RWPE1 (cell line): ENCODE data around the gene WWP2.

ENCODE experiments used
- CTCF ChIA-PET: fragments of 350-600 bp; sonication (Branson Sonifier 250); formaldehyde crosslinking; extraction: SDS; loops from one replicate; lab custom pipeline; 2021; lab: Yijun Ruan, JAX
- POLR2A ChIA-PET: fragments of 400-600 bp; formaldehyde crosslinking; extraction: SDS; loops from one replicate; lab custom pipeline; 2020; ENCODE audit warnings: antibody characterized with exemption; ENCODE audit not compliant: low non-redundant PET; lab: Yijun Ruan, JAX
- DNase-seq: peaks from one replicate; pipeline ENCODE4 v3.0.0; 2012; ENCODE audit warnings: low spot score
- H3K27ac ChIP-seq: fragments of 450-650 bp; 2 replicates; pipeline ENCODE4 v1.5.1; 2017
- TF ChIP-seq, protein P1 (sequence below): fragments of 450-650 bp; conservative IDR thresholded peaks from 2 replicates; pipeline ENCODE4 v1.5.1; 2017; ENCODE audit warnings: low read depth, mild to moderate bottlenecking

Gene WWP2

GRCh38 chr16:69934751-69935150 lies 172.6 kb downstream of the WWP2 start:
- POLR2A ChIA-PET: no interaction called here
- H3K27ac ChIP-seq: no peak overlapping the region

DNA sequence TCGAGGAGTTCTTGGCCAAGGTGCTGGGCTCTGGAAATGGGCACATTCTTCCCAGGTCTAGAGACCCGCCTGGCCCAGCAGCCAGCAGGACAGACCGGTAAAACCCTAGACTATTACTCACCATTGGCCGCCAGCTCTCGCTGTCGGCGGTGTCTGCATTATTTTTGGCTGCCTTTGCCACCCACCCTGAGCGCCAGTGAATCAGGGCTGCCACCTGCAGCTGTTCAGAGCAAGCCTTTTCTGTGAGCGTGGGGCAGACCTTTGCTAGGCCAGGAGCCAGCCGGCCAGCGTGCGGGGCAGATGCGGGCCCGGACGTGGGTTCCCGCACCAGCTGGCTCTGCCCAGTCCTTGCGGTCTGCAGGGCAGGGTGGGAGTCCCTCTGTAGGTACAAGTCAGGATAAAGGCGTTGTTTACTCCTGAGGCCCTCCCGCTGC lies 173.2 kb downstream of the WWP2 start:
- no peak for DNase-seq
- TF ChIP-seq, protein P1, sequence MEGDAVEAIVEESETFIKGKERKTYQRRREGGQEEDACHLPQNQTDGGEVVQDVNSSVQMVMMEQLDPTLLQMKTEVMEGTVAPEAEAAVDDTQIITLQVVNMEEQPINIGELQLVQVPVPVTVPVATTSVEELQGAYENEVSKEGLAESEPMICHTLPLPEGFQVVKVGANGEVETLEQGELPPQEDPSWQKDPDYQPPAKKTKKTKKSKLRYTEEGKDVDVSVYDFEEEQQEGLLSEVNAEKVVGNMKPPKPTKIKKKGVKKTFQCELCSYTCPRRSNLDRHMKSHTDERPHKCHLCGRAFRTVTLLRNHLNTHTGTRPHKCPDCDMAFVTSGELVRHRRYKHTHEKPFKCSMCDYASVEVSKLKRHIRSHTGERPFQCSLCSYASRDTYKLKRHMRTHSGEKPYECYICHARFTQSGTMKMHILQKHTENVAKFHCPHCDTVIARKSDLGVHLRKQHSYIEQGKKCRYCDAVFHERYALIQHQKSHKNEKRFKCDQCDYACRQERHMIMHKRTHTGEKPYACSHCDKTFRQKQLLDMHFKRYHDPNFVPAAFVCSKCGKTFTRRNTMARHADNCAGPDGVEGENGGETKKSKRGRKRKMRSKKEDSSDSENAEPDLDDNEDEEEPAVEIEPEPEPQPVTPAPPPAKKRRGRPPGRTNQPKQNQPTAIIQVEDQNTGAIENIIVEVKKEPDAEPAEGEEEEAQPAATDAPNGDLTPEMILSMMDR: no peak
- CTCF ChIA-PET: interaction anchor here (0.6 kb wide), 1 partner anchor 219 kb away, joined by 3 read pairs; no protein-coding TSS in a partner anchor
- no peak overlapping the region for H3K27ac ChIP-seq
- POLR2A ChIA-PET: no interaction called here

More at GRCh38 chr16:69934751-69935150, 172.6 kb downstream of the WWP2 start:
- CTCF ChIA-PET: no interaction called here
- no peak for DNase-seq
- TF ChIP-seq, protein P1: no peak

DNA sequence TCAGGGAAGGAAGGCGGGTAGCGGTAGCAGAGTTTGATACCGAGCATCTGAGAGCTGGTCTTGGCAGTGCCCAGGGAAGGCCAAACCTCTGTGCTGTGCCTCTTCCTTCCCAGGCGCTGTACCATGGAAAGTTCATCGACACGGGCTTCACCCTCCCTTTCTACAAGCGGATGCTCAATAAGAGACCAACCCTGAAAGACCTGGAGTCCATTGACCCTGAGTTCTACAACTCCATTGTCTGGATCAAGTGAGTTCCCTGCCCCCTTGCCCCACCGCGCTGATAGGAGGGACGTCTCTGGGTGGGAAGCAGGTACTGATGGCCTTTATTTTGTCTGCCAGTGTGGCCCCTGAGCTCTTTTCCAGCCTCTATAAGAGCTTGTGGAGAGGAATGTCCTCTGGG lies 173.6 kb downstream of the WWP2 start:
- TF ChIP-seq, protein P1: no peak
- no peak overlapping the region for H3K27ac ChIP-seq
- no peak for DNase-seq
- ChIA-PET CTCF (interaction anchor here (0.6 kb wide), 1 partner anchor 219 kb away, joined by 3 read pairs; no protein-coding TSS in a partner anchor), POLR2A (no interaction called here)

DNA sequence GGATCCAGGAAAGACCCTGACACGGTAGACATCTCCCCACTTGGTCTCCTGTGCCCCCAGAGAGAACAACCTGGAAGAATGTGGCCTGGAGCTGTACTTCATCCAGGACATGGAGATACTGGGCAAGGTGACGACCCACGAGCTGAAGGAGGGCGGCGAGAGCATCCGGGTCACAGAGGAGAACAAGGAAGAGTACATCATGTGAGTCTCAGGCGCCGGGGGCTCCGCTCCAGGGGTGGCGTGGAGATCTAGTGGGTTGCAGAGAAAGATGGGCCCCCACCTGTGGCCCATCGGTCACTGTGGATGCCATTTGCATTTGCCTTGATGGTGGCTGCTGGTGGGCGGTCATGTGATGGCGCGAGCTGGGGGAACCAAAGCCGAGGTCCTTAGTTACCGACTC lies 174.1 kb downstream of the WWP2 start:
- ChIA-PET CTCF (interaction anchor here (0.6 kb wide), 1 partner anchor 220 kb away, joined by 3 read pairs; no protein-coding TSS in a partner anchor), POLR2A (no interaction called here)
- DNase-seq: no peak
- H3K27ac ChIP-seq: no peak overlapping the region
- TF ChIP-seq, protein P1: no peak

- no peak for DNase-seq
- ChIA-PET POLR2A (no interaction called here), CTCF (no interaction called here)
- H3K27ac ChIP-seq: no peak overlapping the region
- TF ChIP-seq, protein P1: no peak
Observed at GRCh38 chr16:69936751-69937211, 174.6 kb downstream of the WWP2 start.

- CTCF ChIA-PET: interaction anchor here (0.6 kb wide), 1 partner anchor 178 kb away, joined by 3 read pairs; no protein-coding TSS in a partner anchor
- TF ChIP-seq, protein P1: no peak
- POLR2A ChIA-PET: no interaction called here
- no peak for DNase-seq
- no peak overlapping the region for H3K27ac ChIP-seq
Observed at GRCh38 chr16:69937465-69937951, 175.4 kb downstream of the WWP2 start.
